Peyer's patch (tissue), 4 donors: ENCODE measurements around the gene IGF1. TPM values are rescaled to one million over a fixed set of nuclear protein-coding genes. Genes with fewer than 3 reads are reported as not detected.

Experiments used
- DNase-seq, 3 donors: peaks; one replicate each; pipeline ENCODE4 v3.0.0-alpha.2; 2017 to 2019
- H3K27ac ChIP-seq, 4 donors: fragments of 200-600 bp; sonication (generic); one replicate each; pipeline ENCODE4 v1.5.1; 2016 to 2019
- H3K27me3 ChIP-seq, 2 donors: fragments of 200-600 bp; sonication (generic); one replicate each; pipeline ENCODE4 v1.5.1; 2019
- H3K36me3 ChIP-seq, 3 donors: fragments of 200-600 bp; sonication (generic); one replicate each; pipeline ENCODE4 v1.5.1; 2016 to 2019
- H3K4me1 ChIP-seq, 4 donors: fragments of 200-600 bp; sonication (generic); one replicate each; pipeline ENCODE4 v1.5.1; 2016 to 2019
- H3K4me3 ChIP-seq, 4 donors: fragments of 200-600 bp; sonication (generic); 1 replicate in 3 of 4; 2 replicates in 1 of 4; pipeline ENCODE4 v1.5.1; 2016 to 2019; ENCODE audit warnings: mild to moderate bottlenecking in 1 of 4
- H3K9me3 ChIP-seq, 4 donors: fragments of 200-600 bp; sonication (generic); one replicate each; pipeline ENCODE4 v1.5.1; 2016 to 2019; ENCODE audit warnings: mild to moderate bottlenecking in 1 of 4
- POLR2A ChIP-seq, 2 donors: fragments of 450-650 bp; IDR thresholded peaks; one replicate each; pipeline ENCODE4 v1.5.1; 2017; ENCODE audit warnings: antibody characterized with exemption in 2 of 2, mild to moderate bottlenecking in 2 of 2, moderate library complexity in 2 of 2
- total RNA-seq, 4 donors: library from RNA; depleted of rRNA; stranded (reverse); fragments of >200 nt; gene quantifications; one replicate each; pipeline ENCODE4 v1.1.0, GENCODE V29; 2016
- TF ChIP-seq, protein P1 (sequence below), 6 experiments: fragments of 450-650 bp in 4 of 6; fragments of 200-600 bp in 2 of 6; sonication (generic) in 1 of 6; IDR thresholded peaks; one replicate each; pipeline ENCODE4 v1.5.1; 2017 to 2019; ENCODE audit warnings: antibody characterized with exemption in 6 of 6, mild to moderate bottlenecking in 3 of 6, moderate library complexity in 1 of 6

The IGF1 gene
- total RNA-seq, 4 donors from 2014 or later, result 4.0 to 21.5 (median 6.3) TPM

DNA sequence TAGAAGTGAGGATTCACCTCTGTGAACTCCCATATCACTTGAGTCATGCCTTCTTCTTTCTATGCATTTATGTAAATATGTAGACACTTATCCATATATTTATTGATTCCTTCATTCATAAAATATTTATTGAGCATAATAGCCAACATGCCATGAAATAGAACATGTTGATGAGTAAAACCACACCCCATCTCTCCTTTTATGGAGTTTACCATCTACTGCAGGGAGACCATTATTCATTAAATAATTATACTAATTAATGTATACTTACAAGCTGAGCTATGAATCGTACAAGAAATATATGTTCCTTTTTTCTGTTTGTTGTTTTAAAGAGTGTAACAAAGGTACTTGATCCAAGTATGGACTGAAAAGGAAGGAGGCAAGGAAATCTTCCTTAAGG lies 17.4 kb upstream of the IGF1 start:
- H3K4me3 ChIP-seq, result no peak overlapping the region
- TF ChIP-seq, protein P1, sequence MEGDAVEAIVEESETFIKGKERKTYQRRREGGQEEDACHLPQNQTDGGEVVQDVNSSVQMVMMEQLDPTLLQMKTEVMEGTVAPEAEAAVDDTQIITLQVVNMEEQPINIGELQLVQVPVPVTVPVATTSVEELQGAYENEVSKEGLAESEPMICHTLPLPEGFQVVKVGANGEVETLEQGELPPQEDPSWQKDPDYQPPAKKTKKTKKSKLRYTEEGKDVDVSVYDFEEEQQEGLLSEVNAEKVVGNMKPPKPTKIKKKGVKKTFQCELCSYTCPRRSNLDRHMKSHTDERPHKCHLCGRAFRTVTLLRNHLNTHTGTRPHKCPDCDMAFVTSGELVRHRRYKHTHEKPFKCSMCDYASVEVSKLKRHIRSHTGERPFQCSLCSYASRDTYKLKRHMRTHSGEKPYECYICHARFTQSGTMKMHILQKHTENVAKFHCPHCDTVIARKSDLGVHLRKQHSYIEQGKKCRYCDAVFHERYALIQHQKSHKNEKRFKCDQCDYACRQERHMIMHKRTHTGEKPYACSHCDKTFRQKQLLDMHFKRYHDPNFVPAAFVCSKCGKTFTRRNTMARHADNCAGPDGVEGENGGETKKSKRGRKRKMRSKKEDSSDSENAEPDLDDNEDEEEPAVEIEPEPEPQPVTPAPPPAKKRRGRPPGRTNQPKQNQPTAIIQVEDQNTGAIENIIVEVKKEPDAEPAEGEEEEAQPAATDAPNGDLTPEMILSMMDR (IDR thresholded peaks at IDR 0.05), result no peak
- TF ChIP-seq POLR2A (IDR thresholded peaks at IDR 0.05), result no peak
- no peak overlapping the region for H3K27ac ChIP-seq
- no peak for DNase-seq
- no peaks in the 10 kb centered on the region for H3K36me3 ChIP-seq
- no peaks in the 10 kb centered on the region for H3K27me3 ChIP-seq
- no peaks in the 10 kb centered on the region for H3K4me1 ChIP-seq
- H3K9me3 ChIP-seq, result no peaks in the 10 kb centered on the region

DNA sequence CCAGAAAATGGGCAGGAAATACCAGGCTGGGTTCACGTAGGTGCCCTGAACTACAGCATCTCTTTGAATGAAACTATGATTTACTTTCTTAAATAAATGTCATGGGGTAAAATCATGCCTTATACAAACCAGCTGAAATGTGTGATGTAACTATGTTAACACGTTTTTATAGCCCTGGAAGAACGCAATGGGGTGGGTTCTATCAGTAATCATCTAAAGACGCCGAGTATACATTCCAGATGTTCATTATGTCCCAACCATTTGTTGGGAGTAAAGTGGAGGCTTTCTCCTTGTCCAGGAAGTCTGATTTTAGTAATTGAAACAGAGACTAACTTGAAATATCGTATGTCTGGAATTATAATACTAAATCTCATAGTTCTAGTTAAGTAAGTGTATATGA lies 16.2 kb upstream of the IGF1 start:
- Histone ChIP-seq H3K36me3 (no peaks in the 10 kb centered on the region), H3K27me3 (no peaks in the 10 kb centered on the region), H3K4me3 (no peak overlapping the region), H3K27ac (no peak overlapping the region), H3K4me1 (no peaks in the 10 kb centered on the region), H3K9me3 (no peaks in the 10 kb centered on the region)
- DNase-seq, result no peak
- TF ChIP-seq POLR2A (IDR thresholded peaks at IDR 0.05), result no peak
- TF ChIP-seq, protein P1 (IDR thresholded peaks at IDR 0.05), result no peak

DNA sequence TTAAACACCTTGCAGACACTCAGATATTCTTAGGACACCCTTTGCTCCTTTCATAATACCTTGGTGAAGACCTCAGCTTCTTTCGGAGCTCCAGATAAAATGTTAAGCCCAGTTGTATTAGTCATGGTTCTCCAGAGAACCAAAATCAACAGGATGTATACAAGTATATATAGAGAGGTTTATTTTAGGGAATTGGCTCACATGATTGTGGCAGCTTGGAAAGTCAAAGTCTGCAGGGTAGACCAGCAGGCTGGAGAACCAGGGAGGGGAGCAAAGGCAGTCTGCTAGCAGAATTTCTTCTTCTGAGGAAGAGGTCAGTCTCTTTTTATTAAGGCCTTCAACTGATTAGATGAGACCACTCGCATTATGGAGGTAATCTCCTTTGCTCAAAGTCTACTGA lies 6.9 kb upstream of the IGF1 start:
- Histone ChIP-seq H3K4me1 (no peaks in the 10 kb centered on the region), H3K27ac (no peak overlapping the region), H3K4me3 (no peak overlapping the region), H3K36me3 (no peaks in the 10 kb centered on the region), H3K27me3 (no peaks in the 10 kb centered on the region), H3K9me3 (no peaks in the 10 kb centered on the region)
- DNase-seq, result no peak
- TF ChIP-seq POLR2A (IDR thresholded peaks at IDR 0.05), result no peak
- TF ChIP-seq, protein P1 (IDR thresholded peaks at IDR 0.05), result no peak

DNA sequence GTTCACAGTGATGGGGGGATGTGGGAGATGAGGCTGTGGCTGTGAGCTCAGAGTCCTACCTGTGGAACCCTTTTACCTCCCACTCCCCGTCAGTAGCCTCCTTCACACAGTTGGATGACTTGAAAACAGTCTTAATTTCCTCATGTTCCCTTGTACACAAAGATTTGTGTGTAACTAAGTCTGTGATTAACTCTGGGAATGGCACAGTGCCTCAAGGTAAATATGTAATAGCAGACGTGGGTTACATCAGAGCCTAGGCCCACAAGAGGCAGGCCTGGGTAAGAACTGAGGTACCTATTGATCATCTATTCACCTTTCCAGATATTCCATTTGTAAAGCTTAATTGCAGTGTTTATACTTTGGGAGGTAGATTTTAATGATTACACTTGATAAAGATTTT lies 5.8 kb upstream of the IGF1 start:
- no peaks in the 10 kb centered on the region for H3K27me3 ChIP-seq
- H3K4me1 ChIP-seq, result no peaks in the 10 kb centered on the region
- no peaks in the 10 kb centered on the region for H3K36me3 ChIP-seq
- no peaks in the 10 kb centered on the region for H3K9me3 ChIP-seq
- no peak overlapping the region for H3K27ac ChIP-seq
- DNase-seq, result no peak
- no peak for TF ChIP-seq POLR2A (IDR thresholded peaks at IDR 0.05)
- TF ChIP-seq, protein P1 (IDR thresholded peaks at IDR 0.05), result no peak
- no peak overlapping the region for H3K4me3 ChIP-seq

DNA sequence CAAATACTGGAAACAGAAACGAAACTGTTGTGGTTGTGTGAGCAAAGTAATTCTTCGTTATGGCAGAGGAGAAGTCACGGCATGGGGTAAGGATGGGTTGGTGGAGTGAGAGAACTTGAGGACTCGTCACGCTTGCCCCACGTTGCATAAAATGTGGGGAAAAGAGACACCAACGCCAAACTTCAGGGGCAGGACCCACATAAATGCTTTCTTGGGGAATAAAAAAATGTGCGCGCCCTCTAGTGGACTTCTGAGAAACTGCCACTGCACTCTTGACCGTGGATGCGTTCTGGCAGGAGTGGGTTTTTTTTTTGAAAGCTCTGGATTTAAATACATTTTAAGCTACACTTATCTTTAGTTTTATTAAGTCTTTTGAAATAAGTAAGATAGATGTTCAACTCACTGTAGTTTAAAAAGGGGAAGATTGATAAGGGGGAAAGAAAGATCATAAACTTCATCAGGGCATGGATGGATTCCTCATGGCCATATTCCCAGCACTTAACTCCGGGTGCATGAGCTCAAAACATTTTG lies 4.1 kb upstream of the IGF1 start:
- Histone ChIP-seq H3K4me1 (no peaks in the 10 kb centered on the region), H3K27me3 (no peaks in the 10 kb centered on the region), H3K36me3 (no peaks in the 10 kb centered on the region), H3K27ac (peak overlapping the region; percentile 32 to 47 (median 43)), H3K4me3 (peak overlapping the region in 2 of 4 donors; percentile 11 to 29), H3K9me3 (no peaks in the 10 kb centered on the region)
- DNase-seq, result peak in 2 of 3 donors; percentile 52 to 79
- no peak for TF ChIP-seq POLR2A (IDR thresholded peaks at IDR 0.05)
- TF ChIP-seq, protein P1 (IDR thresholded peaks at IDR 0.05), result peak; percentile 57 to 92 (median 68)

DNA sequence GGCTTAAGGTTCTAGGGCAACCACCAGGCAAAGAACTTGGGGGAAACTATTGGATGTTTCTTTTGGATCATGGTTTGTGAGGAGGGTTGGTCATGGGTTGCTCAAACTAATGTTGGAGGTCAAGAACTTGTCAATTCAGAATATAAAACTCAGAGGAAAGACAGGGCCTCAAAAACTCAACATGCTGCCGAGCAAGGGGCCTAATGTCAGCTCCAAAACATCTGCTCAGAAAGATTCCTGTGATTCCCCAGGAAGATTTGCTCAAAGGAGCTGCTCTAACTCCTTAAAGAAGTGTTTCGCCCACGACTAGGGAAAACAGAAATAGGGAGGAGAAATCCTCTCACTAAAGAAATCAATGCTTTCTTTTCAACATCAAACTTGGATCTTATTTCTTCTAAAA lies 3.7 kb upstream of the IGF1 start:
- no peaks in the 10 kb centered on the region for H3K9me3 ChIP-seq
- peak overlapping the region; percentile 32 to 47 (median 43) for H3K27ac ChIP-seq
- no peak for TF ChIP-seq POLR2A (IDR thresholded peaks at IDR 0.05)
- H3K4me3 ChIP-seq, result peak overlapping the region in 2 of 4 donors; percentile 11 to 29
- peaks cover 0 to 3% (median 0%) of the 10 kb centered on the region in 4 donors for H3K4me1 ChIP-seq
- DNase-seq, result no peak
- no peaks in the 10 kb centered on the region for H3K36me3 ChIP-seq
- H3K27me3 ChIP-seq, result no peaks in the 10 kb centered on the region
